Breast epithelium (tissue), 3 donors: ENCODE measurements around the gene TERB1.

Experiments used
- POLR2A ChIP-seq: fragments of 450-650 bp; IDR thresholded peaks from one replicate; pipeline ENCODE4 v1.6.1; 2016; ENCODE audit warnings: antibody characterized with exemption, mild to moderate bottlenecking, moderate library complexity
- POLR2AphosphoS5 ChIP-seq, 3 donors: sonication (generic); formaldehyde crosslinking; IDR thresholded peaks; one replicate each; pipeline ENCODE4 v1.6.1; 2017; ENCODE audit warnings: antibody characterized with exemption in 3 of 3
- TF ChIP-seq, protein P1 (sequence below), 3 donors: fragments of 450-650 bp; IDR thresholded peaks; one replicate each; pipeline ENCODE4 v1.5.1; 2016 to 2017; ENCODE audit warnings: antibody characterized with exemption in 3 of 3, mild to moderate bottlenecking in 3 of 3, moderate library complexity in 3 of 3

DNA sequence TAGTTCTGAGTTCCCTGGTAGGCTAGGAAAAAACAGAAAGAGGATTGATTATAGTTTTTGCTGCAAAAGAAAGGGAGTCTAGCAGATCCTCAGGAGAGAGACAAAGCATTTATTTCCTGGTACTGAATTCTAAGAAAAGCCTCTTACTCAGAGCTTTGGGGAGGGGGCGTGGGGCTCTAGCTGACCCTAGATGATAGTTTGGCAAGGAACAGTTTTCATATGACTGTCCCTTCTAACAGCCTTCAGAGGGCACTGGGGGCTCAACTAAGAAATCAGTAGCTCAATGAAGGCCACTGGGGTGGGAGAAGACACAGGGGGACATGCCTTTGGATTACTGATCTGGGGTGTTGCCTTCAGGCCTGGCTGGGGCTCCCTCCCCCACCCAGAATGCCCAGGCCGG is 46.8 kb upstream of the TERB1 start:
- TF ChIP-seq, protein P1, sequence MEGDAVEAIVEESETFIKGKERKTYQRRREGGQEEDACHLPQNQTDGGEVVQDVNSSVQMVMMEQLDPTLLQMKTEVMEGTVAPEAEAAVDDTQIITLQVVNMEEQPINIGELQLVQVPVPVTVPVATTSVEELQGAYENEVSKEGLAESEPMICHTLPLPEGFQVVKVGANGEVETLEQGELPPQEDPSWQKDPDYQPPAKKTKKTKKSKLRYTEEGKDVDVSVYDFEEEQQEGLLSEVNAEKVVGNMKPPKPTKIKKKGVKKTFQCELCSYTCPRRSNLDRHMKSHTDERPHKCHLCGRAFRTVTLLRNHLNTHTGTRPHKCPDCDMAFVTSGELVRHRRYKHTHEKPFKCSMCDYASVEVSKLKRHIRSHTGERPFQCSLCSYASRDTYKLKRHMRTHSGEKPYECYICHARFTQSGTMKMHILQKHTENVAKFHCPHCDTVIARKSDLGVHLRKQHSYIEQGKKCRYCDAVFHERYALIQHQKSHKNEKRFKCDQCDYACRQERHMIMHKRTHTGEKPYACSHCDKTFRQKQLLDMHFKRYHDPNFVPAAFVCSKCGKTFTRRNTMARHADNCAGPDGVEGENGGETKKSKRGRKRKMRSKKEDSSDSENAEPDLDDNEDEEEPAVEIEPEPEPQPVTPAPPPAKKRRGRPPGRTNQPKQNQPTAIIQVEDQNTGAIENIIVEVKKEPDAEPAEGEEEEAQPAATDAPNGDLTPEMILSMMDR (IDR thresholded peaks at IDR 0.05), result no peak
- no peak for TF ChIP-seq POLR2A
- no peak for TF ChIP-seq POLR2AphosphoS5 (IDR thresholded peaks at IDR 0.05)
